CD4-positive, alpha-beta memory T cell (primary cell): ENCODE results near the gene RAP2C. TPM values are rescaled to one million over a fixed set of nuclear protein-coding genes. Genes with fewer than 3 reads are reported as not detected.
A peak's percentile ranks its signal among the peaks of the same experiment; 100 is the strongest.
"Not testable (repeated sequence)": the region's sequence is repeated elsewhere in the genome, so short reads cannot be mapped to it uniquely, and the experiment has no call there.

Experiments
- CTCF ChIA-PET: fragments of 350-600 bp; sonication (Branson Sonifier 250); formaldehyde crosslinking; loops from one replicate; lab custom pipeline; 2021; ENCODE audit warnings: inconsistent platforms; ENCODE audit not compliant: partially characterized antibody; lab: Charles Lee
- POLR2A ChIA-PET: fragments of 350-600 bp; sonication (Branson Sonifier 250); formaldehyde crosslinking; loops from one replicate; lab custom pipeline; 2021; ENCODE audit not compliant: partially characterized antibody; lab: Charles Lee
- DNase-seq, 5 donors: peaks; one replicate each; pipeline versions ENCODE4 v3.0.0 to v3.0.0-alpha.2; 2020 to 2022; ENCODE audit warnings: mixed read lengths in 1 of 5
- H3K27ac ChIP-seq: one replicate; pipeline ENCODE4 v1.7.0; 2013; ENCODE audit warnings: low read depth, low read length
- H3K27me3 ChIP-seq: 2 replicates; pipeline ENCODE4 v1.7.0; 2013; ENCODE audit warnings: mild to moderate bottlenecking, low read length, moderate library complexity; ENCODE audit not compliant: insufficient read depth
- H3K36me3 ChIP-seq: 2 replicates; pipeline ENCODE4 v1.7.0; 2013; ENCODE audit warnings: mild to moderate bottlenecking, low read length, moderate library complexity; ENCODE audit not compliant: insufficient read depth
- H3K4me1 ChIP-seq: 2 replicates; pipeline ENCODE4 v1.7.0; 2013; ENCODE audit warnings: mild to moderate bottlenecking, low read length, moderate library complexity; ENCODE audit not compliant: insufficient read depth
- H3K4me3 ChIP-seq, 2 donors: one replicate each; pipeline ENCODE4 v1.7.0; 2013; ENCODE audit warnings: low read length in 2 of 2, mild to moderate bottlenecking in 1 of 2
- H3K9me3 ChIP-seq, 2 donors: one replicate each; pipeline ENCODE4 v1.7.0; 2013; ENCODE audit warnings: low read length in 2 of 2, control low read depth in 1 of 2; ENCODE audit not compliant: control insufficient read depth in 1 of 2
- H3K27ac Mint-ChIP-seq, 7 donors: one replicate each; pipeline ENCODE4 v1.8.0; 2020 to 2021; ENCODE audit warnings: mixed read lengths in 7 of 7, mild to moderate bottlenecking in 6 of 7, inconsistent platforms in 3 of 7, moderate library complexity in 3 of 7
- H3K27me3 Mint-ChIP-seq, 2 donors: one replicate each; pipeline ENCODE4 v1.8.0; 2020 to 2021; ENCODE audit warnings: mixed read lengths in 2 of 2
- H3K36me3 Mint-ChIP-seq, 2 donors: one replicate each; pipeline ENCODE4 v1.8.0; 2020 to 2021; ENCODE audit warnings: mixed read lengths in 2 of 2, inconsistent platforms in 1 of 2, mild to moderate bottlenecking in 1 of 2
- H3K4me1 Mint-ChIP-seq, 4 donors: one replicate each; pipeline ENCODE4 v1.8.0; 2020 to 2021; ENCODE audit warnings: mixed read lengths in 4 of 4, mild to moderate bottlenecking in 1 of 4
- H3K4me3 Mint-ChIP-seq, 8 donors: one replicate each; pipeline ENCODE4 v1.8.0; 2020 to 2021; ENCODE audit warnings: mixed read lengths in 8 of 8, mild to moderate bottlenecking in 7 of 8, moderate library complexity in 6 of 8, inconsistent platforms in 3 of 8
- H3K9me3 Mint-ChIP-seq, 8 donors: one replicate each; pipeline ENCODE4 v1.8.0; 2020 to 2021; ENCODE audit warnings: mixed read lengths in 8 of 8, mild to moderate bottlenecking in 5 of 8, inconsistent platforms in 3 of 8, moderate library complexity in 1 of 8
- intact Hi-C: fragments of 100-400 bp; cut with micrococcal nuclease; formaldehyde crosslinking; loops from one replicate; pipeline ENCODE4 v1.15.1; 2023
- polyA plus RNA-seq, 2 donors: library from polyadenylated mRNA; unstranded; fragments of 300-500 nt; fragmentation: Illumina TruSeq; gene quantifications; one replicate each; pipeline ENCODE4 v1.2.3, GENCODE V29; 2021
- total RNA-seq, 2 experiments: library from RNA; stranded (reverse); gene quantifications; one replicate each; pipeline ENCODE4 v1.2.3, GENCODE V29; 2021

Gene RAP2C
- total and polyA plus RNA-seq, 4 experiments from 2014 or later: 15.2 to 30.8 (median 24.5) TPM

DNA sequence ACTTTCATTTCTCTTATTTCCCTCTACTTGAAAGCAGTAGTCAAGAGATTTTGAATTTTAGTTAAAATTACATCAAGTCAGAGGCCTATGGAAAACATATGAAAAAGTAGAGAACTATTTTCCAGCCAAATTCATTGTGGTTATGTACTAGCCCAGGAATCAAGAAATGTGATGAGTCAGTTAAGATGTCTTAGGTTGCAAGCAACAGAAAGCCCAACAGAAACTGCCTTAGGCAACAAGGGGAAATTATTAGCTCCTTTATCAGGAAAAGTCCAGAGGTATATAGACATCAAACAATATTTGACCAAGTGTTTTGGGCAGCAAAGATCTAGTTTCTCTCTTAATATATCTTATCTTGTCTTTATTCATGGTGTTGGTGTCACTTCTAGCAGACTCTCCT lies 53.6 kb downstream of the RAP2C start:
- Histone ChIP-seq H3K4me1 (no peaks in the 10 kb centered on the region), H3K27ac (no peak overlapping the region), H3K9me3 (no peaks in the 10 kb centered on the region), H3K36me3 (no peaks in the 10 kb centered on the region), H3K27me3 (no peaks in the 10 kb centered on the region), H3K4me3 (no peak overlapping the region)
- intact Hi-C loops: no loop called here
- CTCF ChIA-PET: no interaction called here
- Mint-ChIP-seq H3K27me3 (peaks cover 2 to 6% of the 10 kb centered on the region in 2 donors), H3K36me3 (no peaks in the 10 kb centered on the region), H3K27ac (no peak overlapping the region), H3K4me3 (no peak overlapping the region), H3K9me3 (peaks cover 0 to 9% (median 3%) of the 10 kb centered on the region in 8 donors), H3K4me1 (no peaks in the 10 kb centered on the region)
- POLR2A ChIA-PET: no interaction called here
- DNase-seq: no peak

DNA sequence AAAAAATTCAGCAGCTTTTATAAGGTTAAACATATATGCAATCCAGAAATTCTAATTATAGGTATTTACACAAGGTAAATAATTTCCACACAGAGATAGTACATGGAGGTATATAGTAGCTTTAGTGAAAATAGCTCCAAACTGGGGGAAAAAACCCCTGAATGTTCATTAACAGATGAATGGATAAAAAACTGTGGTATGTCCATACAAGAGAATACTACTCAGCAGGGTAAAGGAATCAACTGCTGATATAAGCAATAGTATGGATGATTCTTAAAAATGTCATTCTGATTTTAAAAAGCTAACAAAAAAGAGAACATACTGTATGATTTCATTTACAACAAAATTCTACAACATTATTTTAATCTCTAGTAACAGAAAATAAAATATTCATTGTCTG lies 54.2 kb downstream of the RAP2C start:
- POLR2A ChIA-PET: no interaction called here
- H3K9me3 Mint-ChIP-seq: peaks cover 0 to 9% (median 3%) of the 10 kb centered on the region in 8 donors
- Histone ChIP-seq H3K36me3 (no peaks in the 10 kb centered on the region), H3K4me1 (no peaks in the 10 kb centered on the region), H3K27ac (no peak overlapping the region), H3K9me3 (no peaks in the 10 kb centered on the region), H3K27me3 (no peaks in the 10 kb centered on the region), H3K4me3 (no peak overlapping the region)
- intact Hi-C loops: no loop called here
- no peak overlapping the region for H3K27ac Mint-ChIP-seq
- no peaks in the 10 kb centered on the region for H3K36me3 Mint-ChIP-seq
- H3K27me3 Mint-ChIP-seq: peaks cover 2 to 6% of the 10 kb centered on the region in 2 donors
- no peak for DNase-seq
- CTCF ChIA-PET: no interaction called here
- no peaks in the 10 kb centered on the region for H3K4me1 Mint-ChIP-seq
- no peak overlapping the region for H3K4me3 Mint-ChIP-seq

DNA sequence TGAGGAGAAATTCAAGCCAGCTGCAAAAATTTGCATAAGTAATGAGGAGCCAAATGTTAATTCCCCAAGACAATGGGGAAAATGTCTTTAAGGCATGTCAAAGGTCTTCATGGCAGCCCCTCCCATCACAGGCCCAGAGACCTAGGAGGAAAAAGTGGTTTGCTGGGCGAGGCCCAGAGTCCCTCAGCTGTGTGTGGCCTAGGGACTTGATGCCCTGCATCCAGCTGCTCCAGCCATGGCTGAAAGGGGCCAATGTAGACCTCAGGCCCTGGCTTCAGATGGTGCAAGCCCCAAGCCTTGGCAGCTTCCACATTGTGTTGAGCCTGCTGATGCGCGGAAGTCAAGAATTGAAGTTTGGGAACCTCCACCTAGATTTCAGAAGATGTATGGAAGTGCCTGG lies 56.2 kb downstream of the RAP2C start:
- H3K27ac Mint-ChIP-seq, H3K27ac ChIP-seq, POLR2A ChIA-PET, H3K36me3 ChIP-seq, H3K9me3 ChIP-seq, H3K4me1 ChIP-seq, intact Hi-C loops, H3K9me3 Mint-ChIP-seq, H3K27me3 ChIP-seq, H3K36me3 Mint-ChIP-seq, DNase-seq, H3K4me1 Mint-ChIP-seq, H3K27me3 Mint-ChIP-seq, H3K4me3 ChIP-seq, H3K4me3 Mint-ChIP-seq: not testable (repeated sequence)
- CTCF ChIA-PET: interaction anchor here (1.3 kb wide), 1 partner anchor 71 kb away, joined by 3 read pairs; no protein-coding TSS in a partner anchor

DNA sequence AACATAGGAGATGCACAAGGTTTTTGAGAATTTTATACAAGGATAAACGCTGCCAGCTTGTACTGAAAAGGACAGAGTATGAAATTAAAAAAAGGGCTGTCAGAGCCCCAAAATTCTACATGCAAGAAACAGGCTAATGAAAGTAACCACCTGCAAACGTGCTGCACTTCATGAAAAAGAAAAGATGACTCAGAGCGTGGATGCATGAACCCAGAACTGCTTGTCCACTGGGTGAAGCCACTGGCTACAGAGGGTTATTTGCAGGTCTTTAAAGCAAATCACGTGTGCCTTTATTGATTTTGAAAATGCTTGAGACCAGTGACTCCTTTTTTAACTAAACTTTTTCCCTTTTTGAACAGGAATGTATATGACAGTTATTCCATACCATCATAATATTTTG lies 66.1 kb downstream of the RAP2C start:
- H3K4me1 Mint-ChIP-seq: no peaks in the 10 kb centered on the region
- Histone ChIP-seq H3K27ac (no peak overlapping the region), H3K4me3 (no peak overlapping the region), H3K4me1 (no peaks in the 10 kb centered on the region), H3K9me3 (no peaks in the 10 kb centered on the region), H3K36me3 (no peaks in the 10 kb centered on the region), H3K27me3 (no peaks in the 10 kb centered on the region)
- POLR2A ChIA-PET: no interaction called here
- intact Hi-C loops: no loop called here
- no peaks in the 10 kb centered on the region for H3K36me3 Mint-ChIP-seq
- no peaks in the 10 kb centered on the region for H3K27me3 Mint-ChIP-seq
- H3K9me3 Mint-ChIP-seq: peaks cover 0 to 2% (median 0%) of the 10 kb centered on the region in 8 donors
- DNase-seq: no peak
- CTCF ChIA-PET: no interaction called here
- H3K4me3 Mint-ChIP-seq: no peak overlapping the region
- H3K27ac Mint-ChIP-seq: peak overlapping the region in 1 of 7 donors; percentile 22

Other genes starting within 250 kb of the RAP2C start
- 10 to 100 TPM; 38.1 to 41.7 TPM for gene STK26, start 196.1 kb downstream of the RAP2C start, total RNA-seq
- 10 to 100 TPM; 48.5 to 57.2 TPM for gene STK26, start 196.1 kb downstream of the RAP2C start, polyA plus RNA-seq
- gene FRMD7, start 91.4 kb downstream of the RAP2C start, total RNA-seq: not detected
- gene FRMD7, start 91.4 kb downstream of the RAP2C start, polyA plus RNA-seq: not detected